ENCODE measurements around the gene KCTD14. TPM values are rescaled to one million over a fixed set of nuclear protein-coding genes. Genes with fewer than 3 reads are reported as not detected.

KCTD14 gene
- total and polyA plus RNA-seq, 4 donors, result 0.70 to 7.3 (median 6.7) TPM

- no peaks in the 10 kb centered on the region for H3K27me3 ChIP-seq (ENCODE audit: control insufficient read depth in 4 of 4, insufficient read depth in 4 of 4, low read length in 3 of 4)
- peaks cover 8 to 55% (median 27%) of the 10 kb centered on the region in 4 donors for H3K4me1 ChIP-seq (ENCODE audit: control insufficient read depth in 4 of 4, insufficient read depth in 4 of 4, low read length in 3 of 4)
- H3K9me3 ChIP-seq (ENCODE audit: control insufficient read depth in 4 of 4, low read length in 3 of 4), result no peaks in the 10 kb centered on the region
- 37% methylated on average over 2 of the region's 2 CpGs for WGBS
- peak overlapping the region; percentile 50 to 76 (median 75) for H3K4me3 ChIP-seq (ENCODE audit: low read depth in 1 of 3, low read length in 3 of 3)
- peak overlapping the region; percentile 68 to 70 for H3K9ac ChIP-seq (ENCODE audit: low read depth in 1 of 2, low read length in 2 of 2)
- peaks cover 2 to 11% (median 6%) of the 10 kb centered on the region in 4 donors for H3K36me3 ChIP-seq (ENCODE audit: control insufficient read depth in 4 of 4, insufficient read depth in 3 of 4, low read depth in 1 of 4, low read length in 3 of 4)
- no peak for DNase-seq (ENCODE audit: low spot score)
- TF ChIP-seq HNF4G (IDR thresholded peaks at IDR 0.05) (no peak), REST (IDR thresholded peaks at IDR 0.05) (no peak)
- peak overlapping the region; percentile 54 to 65 for H3K27ac ChIP-seq (ENCODE audit: low read depth in 1 of 2, low read length in 2 of 2)
These were observed 42.1 kb upstream of the KCTD14 start for GRCh38 chr11:78065203-78065602.

DNA sequence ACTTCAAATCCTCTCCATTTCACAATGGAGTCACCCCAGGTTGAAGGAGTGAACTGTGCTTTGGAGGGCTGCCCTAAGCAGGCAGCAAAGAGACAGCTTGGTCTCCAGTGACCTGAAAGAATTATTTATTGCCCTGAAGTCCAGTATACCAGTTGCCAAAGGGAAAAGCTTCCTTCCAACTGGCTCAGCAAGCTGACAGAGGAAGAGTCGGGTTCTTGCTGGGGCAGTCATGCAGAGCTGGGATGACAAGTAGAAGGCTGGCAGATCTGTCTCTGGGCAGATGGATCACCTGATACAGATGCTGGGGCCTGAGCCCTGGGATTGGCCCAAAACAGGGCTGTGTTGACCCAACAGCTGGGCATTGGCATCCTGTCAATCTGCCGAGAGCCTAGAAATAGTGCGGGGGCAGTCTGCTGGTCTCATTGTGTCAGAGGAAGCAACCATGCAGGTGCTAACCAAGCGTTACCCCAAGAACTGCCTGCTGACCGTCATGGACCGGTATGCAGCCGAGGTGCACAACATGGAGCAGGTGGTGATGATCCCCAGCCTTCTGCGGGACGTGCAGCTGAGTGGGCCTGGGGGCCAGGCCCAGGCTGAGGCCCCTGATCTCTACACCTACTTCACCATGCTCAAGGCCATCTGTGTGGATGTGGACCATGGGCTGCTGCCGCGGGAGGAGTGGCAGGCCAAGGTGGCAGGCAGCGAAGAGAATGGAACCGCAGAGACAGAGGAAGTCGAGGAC is 40.5 kb upstream of the KCTD14 start, which contains the start of gene THRSP:
Gene THRSP (plus strand): TSS at position 422 of the 742 bp plus-strand sequence. CDS start 21 bp downstream, at position 443.
- peaks cover 2 to 11% (median 6%) of the 10 kb centered on the region in 4 donors for H3K36me3 ChIP-seq (ENCODE audit: control insufficient read depth in 4 of 4, insufficient read depth in 3 of 4, low read depth in 1 of 4, low read length in 3 of 4)
- no peak for TF ChIP-seq GABPA (IDR thresholded peaks at IDR 0.05 in 1 of 2, conservative IDR thresholded peaks at IDR 0.05 in 1 of 2)
- peak; percentile 65 for TF ChIP-seq YY1 (IDR thresholded peaks at IDR 0.05)
- TF ChIP-seq JUND (IDR thresholded peaks at IDR 0.05), result peak in 1 of 2 donors; percentile 28
- peak; percentile 90 for TF ChIP-seq FOXA2 (IDR thresholded peaks at IDR 0.05)
- TF ChIP-seq RXRA (IDR thresholded peaks at IDR 0.05), result peak; percentile 67 to 85
- no peak for TF ChIP-seq NR2F2 (IDR thresholded peaks at IDR 0.05)
- peak; percentile 54 to 92 for TF ChIP-seq EGR1 (IDR thresholded peaks at IDR 0.05; ENCODE audit: low read depth in 2 of 2)
- TF ChIP-seq RAD21 (IDR thresholded peaks at IDR 0.05), result peak; percentile 14 to 28
- TF ChIP-seq SP1 (IDR thresholded peaks at IDR 0.05), result peak; percentile 75
- TF ChIP-seq, protein P1, sequence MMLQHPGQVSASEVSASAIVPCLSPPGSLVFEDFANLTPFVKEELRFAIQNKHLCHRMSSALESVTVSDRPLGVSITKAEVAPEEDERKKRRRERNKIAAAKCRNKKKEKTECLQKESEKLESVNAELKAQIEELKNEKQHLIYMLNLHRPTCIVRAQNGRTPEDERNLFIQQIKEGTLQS (IDR thresholded peaks at IDR 0.05), result no peak
- TF ChIP-seq ZBTB33 (IDR thresholded peaks at IDR 0.05), result no peak
- peak; percentile 17 for TF ChIP-seq MAX (IDR thresholded peaks at IDR 0.05)
- TF ChIP-seq REST (IDR thresholded peaks at IDR 0.05), result peak; percentile 95
- TF ChIP-seq FOXA1 (IDR thresholded peaks at IDR 0.05), result peak; percentile 79
- TF ChIP-seq TAF1 (conservative IDR thresholded peaks at IDR 0.05), result peak; percentile 97
- TF ChIP-seq HNF4A (conservative IDR thresholded peaks at IDR 0.05), result peak; percentile 68
- no peak for TF ChIP-seq HNF4G (IDR thresholded peaks at IDR 0.05)
- DNase-seq (ENCODE audit: low spot score), result no peak
- H3K4me1 ChIP-seq (ENCODE audit: control insufficient read depth in 4 of 4, insufficient read depth in 4 of 4, low read length in 3 of 4), result peaks cover 8 to 50% (median 25%) of the 10 kb centered on the region in 4 donors
- H3K27me3 ChIP-seq (ENCODE audit: control insufficient read depth in 4 of 4, insufficient read depth in 4 of 4, low read length in 3 of 4), result no peaks in the 10 kb centered on the region
- H3K27ac ChIP-seq (ENCODE audit: low read depth in 1 of 2, low read length in 2 of 2), result peak within 1 kb of the TSS; percentile 69 to 80
- no peaks in the 10 kb centered on the region for H3K9me3 ChIP-seq (ENCODE audit: control insufficient read depth in 4 of 4, low read length in 3 of 4)
- 43% methylated on average over 14 of the region's 14 CpGs for WGBS
- peak within 1 kb of the TSS; percentile 50 to 57 for H3K9ac ChIP-seq (ENCODE audit: low read depth in 1 of 2, low read length in 2 of 2)
- H3K4me3 ChIP-seq (ENCODE audit: low read depth in 1 of 3, low read length in 3 of 3), result peak within 1 kb of the TSS; percentile 41 to 83 (median 67)

Data from liver (tissue), 9 donors.